ENCODE measurements around the gene LEFTY1. TPM values are rescaled to one million over a fixed set of nuclear protein-coding genes. Genes with fewer than 3 reads are reported as not detected.

The LEFTY1 gene
- total RNA-seq, 1 experiment from 2014 or later = not detected

GRCh38 chr1:225857256-225857655 lies 31.7 kb downstream of the LEFTY1 start:
- no peak for DNase-seq
- TF ChIP-seq EZH2 (IDR thresholded peaks at IDR 0.05; ENCODE audit: low read length, unreplicated experiment) = no peak
- TF ChIP-seq EZH2phosphoT487 (IDR thresholded peaks at IDR 0.05; ENCODE audit: borderline replicate concordance, low read length) = no peak
- H3K4me1 ChIP-seq (ENCODE audit: insufficient read depth, low read length) = no peaks in the 10 kb centered on the region
- H3K4me3 ChIP-seq (ENCODE audit: low read length) = no peak overlapping the region
- no peak for ATAC-seq
- H2AFZ ChIP-seq (ENCODE audit: low read length) = no peak overlapping the region
- H3K4me2 ChIP-seq (ENCODE audit: low read length) = no peak overlapping the region
- H3K36me3 ChIP-seq (ENCODE audit: low read depth, low read length) = peaks cover 55% of the 10 kb centered on the region
- intact Hi-C loops (cut with micrococcal nuclease) = no loop called here
- no TSS peak for BruUV-seq (replicated peaks)
- H3K27me3 ChIP-seq (ENCODE audit: low read length) = no peaks in the 10 kb centered on the region
- H3F3A ChIP-seq (ENCODE audit: low read length, unreplicated experiment) = no peaks in the 10 kb centered on the region
- no peaks in the 10 kb centered on the region for H3K9me3 ChIP-seq (ENCODE audit: low read length)
- no peak overlapping the region for H3K9ac ChIP-seq (ENCODE audit: low read length)
- no peak overlapping the region for H3K27ac ChIP-seq (ENCODE audit: low read length)
- H4K20me1 ChIP-seq (ENCODE audit: low read length) = no peaks in the 10 kb centered on the region
- H3K79me2 ChIP-seq (ENCODE audit: low read length) = no peaks in the 10 kb centered on the region
- H3K9me2 ChIP-seq (replicated peaks; ENCODE audit: low read length) = no peaks in the 10 kb centered on the region
- ChIA-PET POLR2A (ENCODE audit: unreplicated experiment) (no interaction called here), CTCF (interaction anchor here (0.5 kb wide), 1 partner anchor 75 kb away, joined by 4 read pairs; no protein-coding TSS in a partner anchor)

- no peaks in the 10 kb centered on the region for H3K79me2 ChIP-seq (ENCODE audit: low read length)
- H3K9me2 ChIP-seq (replicated peaks; ENCODE audit: low read length) = no peaks in the 10 kb centered on the region
- ATAC-seq = 0 out of 2 replicates have a peak, but pooled peaks have one; percentile 20
- ChIA-PET POLR2A (ENCODE audit: unreplicated experiment) (no interaction called here), CTCF (no interaction called here)
- no peak overlapping the region for H3K9ac ChIP-seq (ENCODE audit: low read length)
- BruUV-seq (replicated peaks) = no TSS peak
- H3K27me3 ChIP-seq (ENCODE audit: low read length) = no peaks in the 10 kb centered on the region
- H3K4me1 ChIP-seq (ENCODE audit: insufficient read depth, low read length) = no peaks in the 10 kb centered on the region
- H3K4me2 ChIP-seq (ENCODE audit: low read length) = no peak overlapping the region
- H3K9me3 ChIP-seq (ENCODE audit: low read length) = no peaks in the 10 kb centered on the region
- peaks cover 40% of the 10 kb centered on the region; the same call in 1 of the 2 replicates for H3K36me3 ChIP-seq (ENCODE audit: low read depth, low read length)
- intact Hi-C loops (cut with micrococcal nuclease) = no loop called here
- H3K4me3 ChIP-seq (ENCODE audit: low read length) = no peak overlapping the region
- H2AFZ ChIP-seq (ENCODE audit: low read length) = no peak overlapping the region
- H3F3A ChIP-seq (ENCODE audit: low read length, unreplicated experiment) = no peaks in the 10 kb centered on the region
- H4K20me1 ChIP-seq (ENCODE audit: low read length) = no peaks in the 10 kb centered on the region
- TF ChIP-seq EZH2phosphoT487 (IDR thresholded peaks at IDR 0.05; ENCODE audit: borderline replicate concordance, low read length) = no peak
- no peak for TF ChIP-seq EZH2 (IDR thresholded peaks at IDR 0.05; ENCODE audit: low read length, unreplicated experiment)
- no peak overlapping the region for H3K27ac ChIP-seq (ENCODE audit: low read length)
- DNase-seq = no peak
Measured at GRCh38 chr1:225855503-225856300, 33.2 kb downstream of the LEFTY1 start.

GRCh38 chr1:225853441-225853840 lies 35.5 kb downstream of the LEFTY1 start:
- no TSS peak for BruUV-seq (replicated peaks)
- intact Hi-C loops (cut with micrococcal nuclease) = no loop called here
- H3K4me1 ChIP-seq (ENCODE audit: insufficient read depth, low read length) = no peaks in the 10 kb centered on the region
- CTCF ChIA-PET = no interaction called here
- H3K4me3 ChIP-seq (ENCODE audit: low read length) = no peak overlapping the region
- H4K20me1 ChIP-seq (ENCODE audit: low read length) = no peaks in the 10 kb centered on the region
- H3K27ac ChIP-seq (ENCODE audit: low read length) = no peak overlapping the region
- TF ChIP-seq CTCF (conservative IDR thresholded peaks at IDR 0.05; ENCODE audit: low read depth, low read length) = no peak
- no peak for TF ChIP-seq EZH2 (IDR thresholded peaks at IDR 0.05; ENCODE audit: low read length, unreplicated experiment)
- no peak for TF ChIP-seq EZH2phosphoT487 (IDR thresholded peaks at IDR 0.05; ENCODE audit: borderline replicate concordance, low read length)
- H2AFZ ChIP-seq (ENCODE audit: low read length) = no peak overlapping the region
- no peaks in the 10 kb centered on the region for H3K79me2 ChIP-seq (ENCODE audit: low read length)
- no peak overlapping the region for H3K4me2 ChIP-seq (ENCODE audit: low read length)
- ATAC-seq (no peak), DNase-seq (no peak)
- no peak overlapping the region for H3K9ac ChIP-seq (ENCODE audit: low read length)
- no peaks in the 10 kb centered on the region for H3K9me3 ChIP-seq (ENCODE audit: low read length)
- POLR2A ChIA-PET (ENCODE audit: unreplicated experiment) = no interaction called here
- no peaks in the 10 kb centered on the region for H3K9me2 ChIP-seq (replicated peaks; ENCODE audit: low read length)
- H3K36me3 ChIP-seq (ENCODE audit: low read depth, low read length) = peaks cover 33% of the 10 kb centered on the region; the same call in 1 of the 2 replicates
- no peaks in the 10 kb centered on the region for H3K27me3 ChIP-seq (ENCODE audit: low read length)
- no peaks in the 10 kb centered on the region for H3F3A ChIP-seq (ENCODE audit: low read length, unreplicated experiment)
